Fibroblast of lung (primary cell): ENCODE measurements around the gene DIAPH3. TPM values are rescaled to one million over a fixed set of nuclear protein-coding genes. Genes with fewer than 3 reads are reported as not detected.

Source experiments
- DNase-seq, 2 donors: peaks; one replicate each; pipeline versions ENCODE4 v3.0.0 to v3.0.0-alpha.2; 2010; ENCODE audit warnings: low read depth in 2 of 2
- H2AFZ ChIP-seq: 2 replicates; pipeline ENCODE4 v1.5.1; 2012; ENCODE audit warnings: low read length, control low read depth, inconsistent platforms
- H3K27ac ChIP-seq: 2 replicates; pipeline ENCODE4 v1.5.1; 2011; ENCODE audit warnings: low read length, control low read depth; ENCODE audit not compliant: insufficient read depth
- H3K27me3 ChIP-seq: 2 replicates; pipeline ENCODE4 v1.5.1; 2011; ENCODE audit warnings: mild to moderate bottlenecking, low read length; ENCODE audit not compliant: control insufficient read depth, insufficient read depth
- H3K36me3 ChIP-seq: 2 replicates; pipeline ENCODE4 v1.5.1; 2011; ENCODE audit warnings: low read length; ENCODE audit not compliant: control insufficient read depth, insufficient read depth
- H3K4me1 ChIP-seq: 2 replicates; pipeline ENCODE4 v1.5.1; 2011; ENCODE audit warnings: low read length; ENCODE audit not compliant: control insufficient read depth, insufficient read depth; ENCODE audit errors: extremely low read depth
- H3K4me2 ChIP-seq: 2 replicates; pipeline ENCODE4 v1.5.1; 2011; ENCODE audit warnings: low read length, control low read depth; ENCODE audit not compliant: insufficient read depth; ENCODE audit errors: extremely low read depth
- H3K4me3 ChIP-seq, 4 experiments: fragments of 200-600 bp in 1 of 4; sonication (generic) in 1 of 4; replicated peaks in 1 of 4; 2 replicates each; pipeline ENCODE4 v1.5.1; 2011 to 2016; ENCODE audit warnings: low read length in 4 of 4, low read depth in 3 of 4, mild to moderate bottlenecking in 3 of 4, control low read depth in 2 of 4, inconsistent platforms in 1 of 4, mixed read lengths in 1 of 4; ENCODE audit not compliant: insufficient read depth in 1 of 4; ENCODE audit errors: control extremely low read depth in 1 of 4
- H3K79me2 ChIP-seq: 2 replicates; pipeline ENCODE4 v1.5.1; 2012; ENCODE audit warnings: mild to moderate bottlenecking, low read length, inconsistent platforms; ENCODE audit not compliant: control insufficient read depth, insufficient read depth
- H3K9ac ChIP-seq: 2 replicates; pipeline ENCODE4 v1.5.1; 2011; ENCODE audit warnings: mild to moderate bottlenecking, low read length, control low read depth; ENCODE audit not compliant: insufficient read depth
- H3K9me3 ChIP-seq: 2 replicates; pipeline ENCODE4 v1.5.1; 2012; ENCODE audit warnings: low read depth, low read length; ENCODE audit not compliant: control insufficient read depth, insufficient read depth
- H4K20me1 ChIP-seq: 2 replicates; pipeline ENCODE4 v1.5.1; 2011; ENCODE audit warnings: low read length; ENCODE audit not compliant: control insufficient read depth, insufficient read depth; ENCODE audit errors: extremely low read depth
- EZH2 ChIP-seq: IDR thresholded peaks from 2 replicates; pipeline ENCODE4 v1.5.1; 2012; ENCODE audit warnings: low read length, control low read depth, mild to moderate bottlenecking; ENCODE audit errors: missing control alignments
- polyA plus RNA-seq, 2 donors: library from polyadenylated mRNA; depleted of rRNA in 1 of 2; stranded (reverse) in 1 of 2; unstranded in 1 of 2; fragments of >200 nt; gene quantifications; 2 replicates each; pipeline ENCODE4 v1.2.1, GENCODE V29; 2011 to 2012; ENCODE audit warnings: missing spikeins in 1 of 2
- total RNA-seq: library from RNA; depleted of rRNA; stranded (reverse); fragments of >200 nt; gene quantifications from 2 replicates; pipeline ENCODE4 v1.2.1, GENCODE V29; 2014
- TF ChIP-seq, protein P1 (sequence below), 2 donors: IDR thresholded peaks in 1 of 2; conservative IDR thresholded peaks in 1 of 2; 1 replicate in 1 of 2; 2 replicates in 1 of 2; pipeline ENCODE4 v1.5.1; 2011 to 2012; ENCODE audit warnings: low read length in 2 of 2, control low read depth in 1 of 2, inconsistent platforms in 1 of 2, low read depth in 1 of 2, mild to moderate bottlenecking in 1 of 2

The DIAPH3 gene
- total and polyA plus RNA-seq, 2 donors (not counting 1 experiment from before 2014, with no cell fraction given) = 5.9 to 10.9 TPM

DNA sequence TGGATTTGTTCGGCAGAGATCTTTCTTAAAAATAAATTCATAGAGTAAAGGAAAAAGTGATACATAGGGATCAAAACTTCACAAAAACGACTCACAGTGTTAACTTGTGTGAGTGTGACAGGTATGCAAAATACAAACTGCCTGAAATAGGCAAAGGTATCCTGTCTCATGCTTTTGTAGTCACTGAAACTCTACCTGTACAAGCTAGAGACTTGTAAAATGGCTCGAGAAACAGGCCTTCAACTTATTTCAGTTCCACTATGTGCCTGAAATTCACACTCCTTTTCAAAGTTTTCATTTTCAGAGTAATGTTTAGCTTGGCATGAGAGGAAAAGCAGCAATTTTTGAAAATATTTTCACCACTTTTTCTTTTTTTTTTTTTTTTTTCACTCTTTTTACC is 290.4 kb downstream of the DIAPH3 start:
- H3K36me3 ChIP-seq = no peaks in the 10 kb centered on the region
- H3K4me3 ChIP-seq = no peak overlapping the region
- H3K9me3 ChIP-seq = no peaks in the 10 kb centered on the region
- no peak for DNase-seq
- TF ChIP-seq, protein P1, sequence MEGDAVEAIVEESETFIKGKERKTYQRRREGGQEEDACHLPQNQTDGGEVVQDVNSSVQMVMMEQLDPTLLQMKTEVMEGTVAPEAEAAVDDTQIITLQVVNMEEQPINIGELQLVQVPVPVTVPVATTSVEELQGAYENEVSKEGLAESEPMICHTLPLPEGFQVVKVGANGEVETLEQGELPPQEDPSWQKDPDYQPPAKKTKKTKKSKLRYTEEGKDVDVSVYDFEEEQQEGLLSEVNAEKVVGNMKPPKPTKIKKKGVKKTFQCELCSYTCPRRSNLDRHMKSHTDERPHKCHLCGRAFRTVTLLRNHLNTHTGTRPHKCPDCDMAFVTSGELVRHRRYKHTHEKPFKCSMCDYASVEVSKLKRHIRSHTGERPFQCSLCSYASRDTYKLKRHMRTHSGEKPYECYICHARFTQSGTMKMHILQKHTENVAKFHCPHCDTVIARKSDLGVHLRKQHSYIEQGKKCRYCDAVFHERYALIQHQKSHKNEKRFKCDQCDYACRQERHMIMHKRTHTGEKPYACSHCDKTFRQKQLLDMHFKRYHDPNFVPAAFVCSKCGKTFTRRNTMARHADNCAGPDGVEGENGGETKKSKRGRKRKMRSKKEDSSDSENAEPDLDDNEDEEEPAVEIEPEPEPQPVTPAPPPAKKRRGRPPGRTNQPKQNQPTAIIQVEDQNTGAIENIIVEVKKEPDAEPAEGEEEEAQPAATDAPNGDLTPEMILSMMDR (conservative IDR thresholded peaks at IDR 0.05 in 1 of 2, IDR thresholded peaks at IDR 0.05 in 1 of 2; ENCODE audit: low read depth in 1 of 2, low read length in 2 of 2) = no peak
- no peak for TF ChIP-seq EZH2
- H4K20me1 ChIP-seq = no peaks in the 10 kb centered on the region
- H3K27ac ChIP-seq = no peak overlapping the region
- no peak overlapping the region for H3K4me2 ChIP-seq
- H3K9ac ChIP-seq = no peak overlapping the region
- no peak overlapping the region for H2AFZ ChIP-seq
- H3K27me3 ChIP-seq = no peaks in the 10 kb centered on the region
- no peaks in the 10 kb centered on the region for H3K4me1 ChIP-seq
- no peaks in the 10 kb centered on the region for H3K79me2 ChIP-seq

DNA sequence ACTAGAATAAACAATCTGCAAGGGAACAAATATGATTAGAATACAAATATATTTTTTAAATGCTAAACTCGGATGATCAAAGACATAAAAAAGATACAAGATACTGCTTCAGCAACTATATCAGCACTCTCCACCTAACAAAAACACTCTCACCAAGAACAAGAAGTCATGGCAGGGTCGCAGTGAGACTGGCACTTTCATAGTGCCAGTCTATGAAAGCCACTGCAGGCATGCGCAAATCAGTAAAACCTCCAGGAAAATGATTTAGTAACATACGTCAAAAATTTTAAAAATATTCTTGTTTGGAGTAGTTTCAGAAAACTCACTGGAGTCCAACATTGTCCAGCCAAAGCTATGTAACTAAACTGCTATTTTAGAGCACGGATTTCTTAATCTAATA is 295.9 kb downstream of the DIAPH3 start:
- no peaks in the 10 kb centered on the region for H4K20me1 ChIP-seq

DNA sequence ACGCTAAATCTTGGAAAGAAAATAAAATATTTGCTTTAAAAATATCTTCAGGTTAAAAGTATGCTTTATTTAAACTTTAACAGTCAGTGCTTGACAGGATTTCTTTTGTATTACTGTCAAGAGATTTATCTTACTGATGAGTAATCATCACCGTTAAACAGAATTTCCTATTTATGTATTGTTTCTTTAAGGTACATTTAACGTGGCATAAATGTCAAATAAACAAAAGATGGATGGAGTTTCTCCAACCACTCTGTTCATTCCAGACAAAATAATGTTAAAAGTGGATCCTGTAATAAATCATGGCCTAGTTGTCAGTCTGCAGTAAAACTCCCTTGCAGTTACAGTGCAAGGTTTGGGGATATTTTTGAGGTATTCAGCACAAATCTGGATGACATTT is 298.3 kb downstream of the DIAPH3 start:
- Histone ChIP-seq H3K4me2 (no peak overlapping the region), H2AFZ (no peak overlapping the region), H3K9me3 (no peaks in the 10 kb centered on the region), H3K27me3 (no peaks in the 10 kb centered on the region), H3K9ac (no peak overlapping the region), H3K27ac (no peak overlapping the region), H4K20me1 (no peaks in the 10 kb centered on the region), H3K4me3 (no peak overlapping the region), H3K79me2 (no peaks in the 10 kb centered on the region), H3K36me3 (no peaks in the 10 kb centered on the region), H3K4me1 (no peaks in the 10 kb centered on the region)
- peak in 1 of 2 donors; percentile 55 for DNase-seq
- TF ChIP-seq, protein P1 (conservative IDR thresholded peaks at IDR 0.05 in 1 of 2, IDR thresholded peaks at IDR 0.05 in 1 of 2; ENCODE audit: low read depth in 1 of 2, low read length in 2 of 2) = no peak
- no peak for TF ChIP-seq EZH2

More for the DNA sequence above, 295.9 kb downstream of the DIAPH3 start:
- Histone ChIP-seq H3K4me1 (no peaks in the 10 kb centered on the region), H3K36me3 (no peaks in the 10 kb centered on the region), H3K9ac (no peak overlapping the region), H2AFZ (peak overlapping the region; percentile 39), H3K27ac (no peak overlapping the region), H3K4me3 (no peak overlapping the region), H3K9me3 (no peaks in the 10 kb centered on the region), H3K27me3 (no peaks in the 10 kb centered on the region), H3K79me2 (no peaks in the 10 kb centered on the region), H3K4me2 (no peak overlapping the region)
- no peak for DNase-seq
- TF ChIP-seq, protein P1 (conservative IDR thresholded peaks at IDR 0.05 in 1 of 2, IDR thresholded peaks at IDR 0.05 in 1 of 2; ENCODE audit: low read depth in 1 of 2, low read length in 2 of 2) = no peak
- no peak for TF ChIP-seq EZH2
